Heart left ventricle (tissue), 16 donors: ENCODE data around the gene PGGHG. TPM values are rescaled to one million over a fixed set of nuclear protein-coding genes. Genes with fewer than 3 reads are reported as not detected.
A peak's percentile ranks its signal among the peaks of the same experiment; 100 is the strongest.

Experiments used
- ATAC-seq, 4 donors: fragments of 200-7000 bp; cut with Tn5 transposase; one replicate each; pipeline ENCODE4 v1.9.1; 2020 to 2022; ENCODE audit warnings: moderate library complexity in 4 of 4, mild to moderate bottlenecking in 3 of 4, moderate number of reproducible peaks in 1 of 4
- DNase-seq, 5 donors: peaks; one replicate each; pipeline ENCODE4 v3.0.0-alpha.2; 2020
- H3K27ac ChIP-seq, 12 donors: fragments of 200-600 bp; sonication (generic) in 4 of 12; one replicate each; pipeline versions ENCODE4 v1.5.0 to v1.8.0; 2016 to 2022; ENCODE audit warnings: mild to moderate bottlenecking in 2 of 12
- H3K27me3 ChIP-seq, 9 donors: fragments of 200-600 bp; sonication (generic) in 2 of 9; one replicate each; pipeline versions ENCODE4 v1.5.1 to v1.8.0; 2016 to 2022; ENCODE audit warnings: mild to moderate bottlenecking in 3 of 9
- H3K36me3 ChIP-seq, 9 donors: fragments of 200-600 bp; sonication (generic) in 2 of 9; one replicate each; pipeline versions ENCODE4 v1.5.0 to v1.8.0; 2018 to 2022; ENCODE audit warnings: mild to moderate bottlenecking in 2 of 9
- H3K4me1 ChIP-seq, 12 donors: fragments of 200-600 bp; sonication (generic) in 4 of 12; one replicate each; pipeline versions ENCODE4 v1.5.0 to v1.8.0; 2016 to 2022; ENCODE audit warnings: mild to moderate bottlenecking in 3 of 12
- H3K4me3 ChIP-seq, 12 donors: fragments of 200-600 bp; sonication (generic) in 4 of 12; one replicate each; pipeline versions ENCODE4 v1.5.0 to v1.8.0; 2017 to 2022; ENCODE audit warnings: mild to moderate bottlenecking in 9 of 12, moderate library complexity in 4 of 12
- H3K9me3 ChIP-seq, 12 donors: fragments of 200-600 bp; sonication (generic) in 4 of 12; one replicate each; pipeline versions ENCODE4 v1.5.0 to v1.8.0; 2016 to 2022; ENCODE audit warnings: mild to moderate bottlenecking in 1 of 12
- CTCF ChIP-seq, 12 donors: fragments of 200-600 bp; sonication (generic) in 4 of 12; IDR thresholded peaks; one replicate each; pipeline versions ENCODE4 v1.5.0 to v1.8.0; 2018 to 2022; ENCODE audit warnings: antibody characterized with exemption in 12 of 12, mild to moderate bottlenecking in 5 of 12
- POLR2A ChIP-seq, 2 donors: fragments of 450-650 bp; IDR thresholded peaks; one replicate each; pipeline ENCODE4 v1.6.1; 2017; ENCODE audit warnings: antibody characterized with exemption in 2 of 2, mild to moderate bottlenecking in 2 of 2, moderate library complexity in 2 of 2
- WGBS, 4 donors: extraction: QIAGEN DNeasy Blood & Tissue Kit in 2 of 4; methylation state at CpG; one replicate each; pipeline versions ENCODE4 v1.1.5 to v1.1.7; 2013 to 2018; 5-methylcytosine and 5-hydroxymethylcytosine counted together
- intact Hi-C, 10 donors: fragments of 100-400 bp; cut with DNase I; formaldehyde crosslinking; loops; one replicate each; pipeline versions ENCODE4 v1.11.1 to v1.14.2; 2022
- long read RNA-seq, 3 donors: library from polyadenylated mRNA; unstranded; transcript quantifications; one replicate each; pipeline ENCODE4 v2.0.0, GENCODE V29; 2020 to 2021
- polyA plus RNA-seq, 2 donors: library from polyadenylated mRNA; stranded (reverse); fragments of 200-250 nt; gene quantifications; one replicate each; pipeline ENCODE4 v1.2.3, GENCODE V29; 2013
- total RNA-seq, 9 donors: library from RNA; depleted of rRNA in 2 of 9; stranded (reverse); fragments of >200 nt in 2 of 9; fragmentation: NEBNext Ultra II Directional in 3 of 9; extraction: Animal tissue kit (Norgen Biotek cat#: 25700) in 3 of 9; gene quantifications; one replicate each; pipeline versions ENCODE4 v1.1.0 to v1.2.4, GENCODE V29; 2016 to 2023
- donor health status: ischemic (EF 13 %, LVEDD 7.1; RV severe dilation, severe dysfunction).
- donor health status: healthy with polysubstance abuse.
- donor health status: DM: no; HTN: yes; CAD: no.
- donor health status: DM: no; HTN: no; CAD: no.
- donor health status: ischemic (EF 25% LVEDD 6.9; RV normal size, moderate dysfunction).
- donor health status: ischemic (EF 25% LVEDD 5.7; RV mildly dilated, moderate dysfunction).
- donor health status: healthy.
- donor health status: DM: yes; HTN: yes; CAD: no.
- donor health status: ischemic (EF 35%, LVEDD 5.7; RV mildly dilated, moderate dysfunction).
- donor health status: nonischemic (EF 11% LVEDD 7.7; RV severe dilation, severe dysfunction).
- donor health status: DM: yes; HTN: yes; CAD: no.
- donor health status: PGD.
- donor health status: ischemic (EF 29% LVEDD 5.4; RV normal size, mild dysfunction).
- donor health status: nonischemic (EF 23%, LVEDD 6.1; RV moderate dilation, normal function).

Gene PGGHG
- total RNA-seq (10 to 100 TPM in 2 of 9 donors, 1 to 10 TPM in 7; 4.5 to 11.1 (median 6.2) TPM), polyA plus RNA-seq (10 to 100 TPM in 1 of 2 donors, 1 to 10 TPM in 1; 9.4 to 15.7 TPM)
- long read RNA-seq, donor 1, partial matches to known transcripts: 6 of 14 reads
- long read RNA-seq, donor 1, other reads (novel, unspliced or antisense): 8 of 14 reads
- long read RNA-seq, donor 2, partial matches to known transcripts: 2 of 15 reads
- long read RNA-seq, donor 2, other reads (novel, unspliced or antisense): 12 of 15 reads
- long read RNA-seq, donor 3, partial matches to known transcripts: 4 of 6 reads
- long read RNA-seq, donor 3, other reads (novel, unspliced or antisense): 2 of 6 reads

- Histone ChIP-seq H3K27ac (peak within 1 kb of the TSS in 11 of 12 donors; percentile 57 to 83 (median 71)), H3K36me3 (peaks cover 0 to 9% (median 0%) of the 10 kb centered on the region in 9 donors), H3K27me3 (peaks cover 0 to 35% (median 19%) of the 10 kb centered on the region in 9 donors), H3K4me1 (peaks cover 0 to 24% (median 12%) of the 10 kb centered on the region in 12 donors), H3K4me3 (peak within 1 kb of the TSS; percentile 61 to 92 (median 78)), H3K9me3 (no peaks in the 10 kb centered on the region)
- peak; percentile 85 to 94 (median 88) for DNase-seq
- WGBS, 4 donors: 0 to 2% (median 1%) methylated on average over 22 to 111 of the region's 112 CpGs
- intact Hi-C loops: loop anchor here in 1 of 10 donors (2.0 kb wide), 1 partner anchor 52 kb away; the partner anchor contains the start of genes PSMD13 and SIRT3
- peak; percentile 61 to 90 (median 87) for ATAC-seq
- peak in 1 of 2 donors; percentile 21 for TF ChIP-seq POLR2A (IDR thresholded peaks at IDR 0.05)
- no peak for TF ChIP-seq CTCF (IDR thresholded peaks at IDR 0.05)
These were observed at the start of gene PGGHG for GRCh38 chr11:288478-289397. PGGHG (plus strand) TSS chr11:289126; CDS start chr11:289817, 691 bp downstream.

GRCh38 chr11:240315-240714, 48.6 kb upstream of the PGGHG start:
- 73 to 84% (median 80%) methylated on average over 1 of the region's 1 CpG for WGBS, 4 donors
- Histone ChIP-seq H3K4me1 (peaks cover 9 to 51% (median 24%) of the 10 kb centered on the region in 12 donors), H3K9me3 (no peaks in the 10 kb centered on the region), H3K27ac (no peak overlapping the region), H3K27me3 (no peaks in the 10 kb centered on the region), H3K36me3 (peaks cover 3 to 66% (median 59%) of the 10 kb centered on the region in 9 donors), H3K4me3 (no peak overlapping the region)
- ATAC-seq: no peak
- TF ChIP-seq POLR2A (IDR thresholded peaks at IDR 0.05) (no peak), CTCF (IDR thresholded peaks at IDR 0.05) (no peak)
- no peak for DNase-seq
- intact Hi-C loops: no loop called here

GRCh38 chr11:241634-242033, 47.3 kb upstream of the PGGHG start:
- H3K27me3 ChIP-seq: no peaks in the 10 kb centered on the region
- H3K27ac ChIP-seq: peak overlapping the region in 11 of 12 donors; percentile 17 to 86 (median 67)
- WGBS, 4 donors: 61 to 74% (median 66%) methylated on average over 5 of the region's 5 CpGs
- H3K4me3 ChIP-seq: no peak overlapping the region
- TF ChIP-seq POLR2A (IDR thresholded peaks at IDR 0.05) (no peak), CTCF (IDR thresholded peaks at IDR 0.05) (no peak)
- peaks cover 3 to 78% (median 71%) of the 10 kb centered on the region in 9 donors for H3K36me3 ChIP-seq
- no peaks in the 10 kb centered on the region for H3K9me3 ChIP-seq
- H3K4me1 ChIP-seq: peaks cover 9 to 45% (median 20%) of the 10 kb centered on the region in 12 donors
- ATAC-seq (peak; percentile 55 to 78 (median 72)), DNase-seq (peak in 1 of 5 donors; percentile 33)
- intact Hi-C loops: no loop called here
